Parathyroid adenoma (tissue), 2 donors: ENCODE measurements around the gene RBBP8NL.

Experiments
- H2AFZ ChIP-seq: fragments of 300-600 bp; sonication (generic); one replicate; pipeline ENCODE4 v1.7.0; 2017; ENCODE audit warnings: antibody characterized with exemption, mild to moderate bottlenecking
- H3K27ac ChIP-seq: fragments of 300-600 bp; sonication (generic); one replicate; pipeline ENCODE4 v1.7.0; 2017
- H3K27me3 ChIP-seq: fragments of 300-600 bp; sonication (generic); one replicate; pipeline ENCODE4 v1.7.0; 2017; ENCODE audit warnings: low read length; ENCODE audit not compliant: control insufficient read depth, insufficient read depth
- H3K36me3 ChIP-seq: fragments of 300-600 bp; sonication (generic); one replicate; pipeline ENCODE4 v1.7.0; 2017; ENCODE audit warnings: low read length; ENCODE audit not compliant: control insufficient read depth, insufficient read depth
- H3K4me1 ChIP-seq: fragments of 300-600 bp; sonication (generic); one replicate; pipeline ENCODE4 v1.7.0; 2017; ENCODE audit warnings: control low read depth
- H3K4me2 ChIP-seq: fragments of 300-600 bp; sonication (generic); one replicate; pipeline ENCODE4 v1.7.0; 2017; ENCODE audit warnings: low read length
- H3K4me3 ChIP-seq: fragments of 300-600 bp; sonication (generic); one replicate; pipeline ENCODE4 v1.7.0; 2017; ENCODE audit warnings: low read depth, low read length
- H3K79me2 ChIP-seq: fragments of 300-600 bp; sonication (generic); one replicate; pipeline ENCODE4 v1.7.0; 2017; ENCODE audit warnings: control low read depth
- H3K9ac ChIP-seq: fragments of 300-600 bp; sonication (generic); one replicate; pipeline ENCODE4 v1.7.0; 2017; ENCODE audit warnings: mild to moderate bottlenecking
- H3K9me3 ChIP-seq: fragments of 300-600 bp; sonication (generic); one replicate; pipeline ENCODE4 v1.7.0; 2017; ENCODE audit warnings: low read length; ENCODE audit not compliant: control insufficient read depth
- CTCF ChIP-seq: fragments of 300-600 bp; sonication (generic); IDR thresholded peaks from one replicate; pipeline ENCODE4 v1.7.0; 2017; ENCODE audit warnings: antibody characterized with exemption, mild to moderate bottlenecking
- donor health status: primary hyperparathyroidism.

Gene RBBP8NL

GRCh38 chr20:62433658-62434497 lies 6.5 kb upstream of the RBBP8NL start:
- TF ChIP-seq CTCF = no peak
- no peak overlapping the region for H3K9ac ChIP-seq
- no peak overlapping the region for H3K4me2 ChIP-seq
- no peak overlapping the region for H3K4me3 ChIP-seq
- H2AFZ ChIP-seq = no peak overlapping the region
- H3K36me3 ChIP-seq = no peaks in the 10 kb centered on the region
- H3K27me3 ChIP-seq = no peaks in the 10 kb centered on the region
- H3K79me2 ChIP-seq = no peaks in the 10 kb centered on the region
- no peaks in the 10 kb centered on the region for H3K4me1 ChIP-seq
- no peaks in the 10 kb centered on the region for H3K9me3 ChIP-seq
- H3K27ac ChIP-seq = no peak overlapping the region

- no peaks in the 10 kb centered on the region for H3K27me3 ChIP-seq
- H3K4me3 ChIP-seq = no peak overlapping the region
- TF ChIP-seq CTCF = no peak
- no peaks in the 10 kb centered on the region for H3K36me3 ChIP-seq
- H3K9me3 ChIP-seq = no peaks in the 10 kb centered on the region
- H3K27ac ChIP-seq = no peak overlapping the region
- peak overlapping the region; percentile 53 for H2AFZ ChIP-seq
- H3K9ac ChIP-seq = no peak overlapping the region
- H3K4me2 ChIP-seq = no peak overlapping the region
- no peaks in the 10 kb centered on the region for H3K79me2 ChIP-seq
- H3K4me1 ChIP-seq = peaks cover 21% of the 10 kb centered on the region
Measured at GRCh38 chr20:62430866-62431447, 3.6 kb upstream of the RBBP8NL start.

- Histone ChIP-seq H3K4me2 (no peak overlapping the region), H3K79me2 (no peaks in the 10 kb centered on the region), H3K4me1 (peaks cover 23% of the 10 kb centered on the region), H3K9me3 (no peaks in the 10 kb centered on the region), H3K4me3 (no peak overlapping the region), H3K27me3 (no peaks in the 10 kb centered on the region), H3K36me3 (no peaks in the 10 kb centered on the region), H2AFZ (no peak overlapping the region), H3K27ac (no peak overlapping the region), H3K9ac (no peak overlapping the region)
- no peak for TF ChIP-seq CTCF
Measured at GRCh38 chr20:62430311-62430853, 3.0 kb upstream of the RBBP8NL start.

GRCh38 chr20:62429455-62430310 lies 2.3 kb upstream of the RBBP8NL start:
- no peak overlapping the region for H3K9ac ChIP-seq
- no peak overlapping the region for H2AFZ ChIP-seq
- H3K4me2 ChIP-seq = no peak overlapping the region
- no peaks in the 10 kb centered on the region for H3K79me2 ChIP-seq
- no peaks in the 10 kb centered on the region for H3K9me3 ChIP-seq
- peaks cover 28% of the 10 kb centered on the region for H3K4me1 ChIP-seq
- no peaks in the 10 kb centered on the region for H3K36me3 ChIP-seq
- H3K4me3 ChIP-seq = no peak overlapping the region
- no peaks in the 10 kb centered on the region for H3K27me3 ChIP-seq
- no peak overlapping the region for H3K27ac ChIP-seq
- no peak for TF ChIP-seq CTCF
